ENCODE measurements around the gene GLTP.

- TF ChIP-seq, protein P1, sequence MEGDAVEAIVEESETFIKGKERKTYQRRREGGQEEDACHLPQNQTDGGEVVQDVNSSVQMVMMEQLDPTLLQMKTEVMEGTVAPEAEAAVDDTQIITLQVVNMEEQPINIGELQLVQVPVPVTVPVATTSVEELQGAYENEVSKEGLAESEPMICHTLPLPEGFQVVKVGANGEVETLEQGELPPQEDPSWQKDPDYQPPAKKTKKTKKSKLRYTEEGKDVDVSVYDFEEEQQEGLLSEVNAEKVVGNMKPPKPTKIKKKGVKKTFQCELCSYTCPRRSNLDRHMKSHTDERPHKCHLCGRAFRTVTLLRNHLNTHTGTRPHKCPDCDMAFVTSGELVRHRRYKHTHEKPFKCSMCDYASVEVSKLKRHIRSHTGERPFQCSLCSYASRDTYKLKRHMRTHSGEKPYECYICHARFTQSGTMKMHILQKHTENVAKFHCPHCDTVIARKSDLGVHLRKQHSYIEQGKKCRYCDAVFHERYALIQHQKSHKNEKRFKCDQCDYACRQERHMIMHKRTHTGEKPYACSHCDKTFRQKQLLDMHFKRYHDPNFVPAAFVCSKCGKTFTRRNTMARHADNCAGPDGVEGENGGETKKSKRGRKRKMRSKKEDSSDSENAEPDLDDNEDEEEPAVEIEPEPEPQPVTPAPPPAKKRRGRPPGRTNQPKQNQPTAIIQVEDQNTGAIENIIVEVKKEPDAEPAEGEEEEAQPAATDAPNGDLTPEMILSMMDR (IDR thresholded peaks at IDR 0.05) = no peak
- TF ChIP-seq POLR2A (IDR thresholded peaks at IDR 0.05) = no peak
Measured at GRCh38 chr12:109827566-109828550, 52.5 kb downstream of the GLTP start.

Data from adrenal gland (tissue), 5 donors.